PC-3 (cell line): Measurements from ENCODE around the gene VWA3B. TPM values are rescaled to one million over a fixed set of nuclear protein-coding genes. Genes with fewer than 3 reads are reported as not detected.

Experiments used
- ATAC-seq: fragments of 200-7000 bp; cut with Tn5 transposase; 2 replicates; pipeline ENCODE4 v1.9.1; 2020; ENCODE audit warnings: mild to moderate bottlenecking, moderate library complexity
- BruUV-seq: library from RNA; stranded (reverse); fragments of 400-500 nt; replicated peaks from 2 replicates; lab custom pipeline; 2021; lab: Mats Ljungman, UMichigan
- CTCF ChIA-PET: fragments of 300-600 bp; sonication (Branson Sonifier 250); formaldehyde crosslinking; loops from one replicate; lab custom pipeline; 2022; ENCODE audit warnings: antibody characterized with exemption; lab: Charles Lee
- POLR2A ChIA-PET: fragments of 300-600 bp; sonication (Branson Sonifier 250); formaldehyde crosslinking; loops from one replicate; lab custom pipeline; 2022; ENCODE audit warnings: antibody characterized with exemption; ENCODE audit not compliant: unreplicated experiment; lab: Charles Lee
- DNase-seq: peaks from one replicate; pipeline ENCODE4 v3.0.0-alpha.2; 2015
- H2AFZ ChIP-seq: fragments of 300-600 bp; sonication (generic); 2 replicates; pipeline ENCODE4 v1.6.0; 2016; ENCODE audit warnings: antibody characterized with exemption, low read length
- H3F3A ChIP-seq: fragments of 300-600 bp; sonication (generic); one replicate; pipeline ENCODE4 v1.6.0; 2017; ENCODE audit warnings: antibody characterized with exemption, low read length, control low read depth, mild to moderate bottlenecking; ENCODE audit not compliant: unreplicated experiment
- H3K27ac ChIP-seq: fragments of 300-600 bp; sonication (generic); 2 replicates; pipeline ENCODE4 v1.5.1; 2016; ENCODE audit warnings: mild to moderate bottlenecking, low read length
- H3K27me3 ChIP-seq: fragments of 300-600 bp; sonication (generic); 2 replicates; pipeline ENCODE4 v1.6.1; 2016; ENCODE audit warnings: low read length, mixed read lengths
- H3K36me3 ChIP-seq: fragments of 300-600 bp; sonication (generic); 2 replicates; pipeline ENCODE4 v1.6.1; 2016; ENCODE audit warnings: low read depth, mixed run types, low read length, mixed read lengths
- H3K4me1 ChIP-seq: fragments of 300-600 bp; sonication (generic); 2 replicates; pipeline ENCODE4 v1.5.1; 2016; ENCODE audit warnings: low read length; ENCODE audit not compliant: insufficient read depth
- H3K4me2 ChIP-seq: fragments of 300-600 bp; sonication (generic); 2 replicates; pipeline ENCODE4 v1.6.0; 2016; ENCODE audit warnings: low read length
- H3K4me3 ChIP-seq: fragments of 300-600 bp; sonication (generic); 2 replicates; pipeline ENCODE4 v1.5.1; 2016; ENCODE audit warnings: mild to moderate bottlenecking, low read length, mixed read lengths
- H3K79me2 ChIP-seq: fragments of 300-600 bp; sonication (generic); 2 replicates; pipeline ENCODE4 v1.6.1; 2017; ENCODE audit warnings: low read length, mixed read lengths
- H3K9ac ChIP-seq: fragments of 300-600 bp; sonication (generic); 2 replicates; pipeline ENCODE4 v1.6.0; 2016; ENCODE audit warnings: mild to moderate bottlenecking, low read length
- H3K9me2 ChIP-seq: fragments of 300-600 bp; sonication (generic); replicated peaks from 2 replicates; pipeline ENCODE4 v1.6.1; 2016; ENCODE audit warnings: mixed run types, low read length, mixed read lengths
- H3K9me3 ChIP-seq: fragments of 300-600 bp; sonication (generic); 2 replicates; pipeline ENCODE4 v1.6.1; 2016; ENCODE audit warnings: low read length, mixed read lengths
- H4K20me1 ChIP-seq: fragments of 300-600 bp; sonication (generic); 2 replicates; pipeline ENCODE4 v1.6.1; 2016; ENCODE audit warnings: low read length, mixed read lengths
- CTCF ChIP-seq: fragments of 300-600 bp; sonication (generic); conservative IDR thresholded peaks from 2 replicates; pipeline ENCODE4 v1.5.1; 2017; ENCODE audit warnings: antibody characterized with exemption, low read depth, mild to moderate bottlenecking, low read length
- EZH2 ChIP-seq: fragments of 300-600 bp; sonication (generic); IDR thresholded peaks from one replicate; pipeline ENCODE4 v1.6.1; 2017; ENCODE audit warnings: antibody characterized with exemption, mild to moderate bottlenecking, low read length; ENCODE audit not compliant: unreplicated experiment
- EZH2phosphoT487 ChIP-seq: fragments of 300-600 bp; sonication (generic); IDR thresholded peaks from 2 replicates; pipeline ENCODE4 v1.6.1; 2018; ENCODE audit warnings: mild to moderate bottlenecking, antibody characterized with exemption, low read length, borderline replicate concordance
- intact Hi-C: fragments of 100-400 bp; cut with micrococcal nuclease; formaldehyde crosslinking; loops from 2 replicates; pipeline ENCODE4 v1.9.0; 2023
- total RNA-seq: library from RNA; depleted of rRNA; stranded (reverse); fragments of >200 nt; gene quantifications from 2 replicates; pipeline ENCODE4 v1.2.3, GENCODE V29; 2014

The VWA3B gene
- total RNA-seq, 1 experiment from 2014 or later = not detected

- no peak for TF ChIP-seq EZH2phosphoT487
- no peak for TF ChIP-seq EZH2
- no peak for TF ChIP-seq CTCF
- Histone ChIP-seq H3K79me2 (no peaks in the 10 kb centered on the region), H3K36me3 (no peaks in the 10 kb centered on the region), H3F3A (no peaks in the 10 kb centered on the region), H3K4me1 (no peaks in the 10 kb centered on the region), H3K9ac (no peak overlapping the region), H3K27ac (no peak overlapping the region), H3K4me2 (no peak overlapping the region), H4K20me1 (no peaks in the 10 kb centered on the region), H2AFZ (no peak overlapping the region), H3K4me3 (no peak overlapping the region), H3K9me2 (no peaks in the 10 kb centered on the region), H3K9me3 (no peaks in the 10 kb centered on the region), H3K27me3 (no peaks in the 10 kb centered on the region)
- no peak for DNase-seq
- POLR2A ChIA-PET = no interaction called here
- ATAC-seq = no peak
- intact Hi-C loops = no loop called here
- CTCF ChIA-PET = no interaction called here
- BruUV-seq = no TSS peak
Measured at GRCh38 chr2:98063291-98063854, 23.6 kb upstream of the VWA3B start.

- TF ChIP-seq EZH2 = no peak
- no peak for TF ChIP-seq EZH2phosphoT487
- no peak for TF ChIP-seq CTCF
- Histone ChIP-seq H3K36me3 (no peaks in the 10 kb centered on the region), H3K4me2 (no peak overlapping the region), H3K9ac (no peak overlapping the region), H3K27ac (no peak overlapping the region), H3K27me3 (no peaks in the 10 kb centered on the region), H2AFZ (no peak overlapping the region), H3K9me3 (no peaks in the 10 kb centered on the region), H3K4me3 (no peak overlapping the region), H3F3A (no peaks in the 10 kb centered on the region), H4K20me1 (no peaks in the 10 kb centered on the region), H3K9me2 (no peaks in the 10 kb centered on the region), H3K79me2 (no peaks in the 10 kb centered on the region), H3K4me1 (no peaks in the 10 kb centered on the region)
- DNase-seq = no peak
- no TSS peak for BruUV-seq
- intact Hi-C loops = no loop called here
- ChIA-PET CTCF (no interaction called here), POLR2A (no interaction called here)
- ATAC-seq = no peak
Measured at GRCh38 chr2:98065808-98066207, 21.2 kb upstream of the VWA3B start.

GRCh38 chr2:98067160-98067559, 19.8 kb upstream of the VWA3B start:
- Histone ChIP-seq H4K20me1 (no peaks in the 10 kb centered on the region), H3K4me2 (no peak overlapping the region), H3K9ac (no peak overlapping the region), H3K4me1 (no peaks in the 10 kb centered on the region), H3K27ac (no peak overlapping the region), H3K27me3 (no peaks in the 10 kb centered on the region), H3K9me2 (no peaks in the 10 kb centered on the region), H2AFZ (no peak overlapping the region), H3K9me3 (no peaks in the 10 kb centered on the region), H3K36me3 (no peaks in the 10 kb centered on the region), H3K4me3 (no peak overlapping the region), H3F3A (no peaks in the 10 kb centered on the region), H3K79me2 (no peaks in the 10 kb centered on the region)
- no peak for ATAC-seq
- CTCF ChIA-PET = no interaction called here
- POLR2A ChIA-PET = no interaction called here
- no TSS peak for BruUV-seq
- no peak for TF ChIP-seq EZH2phosphoT487
- TF ChIP-seq EZH2 = no peak
- intact Hi-C loops = no loop called here
- no peak for DNase-seq
